HG03064 (cell line): Measurements from ENCODE around the gene SEPTIN8.

Experiments used
- ATAC-seq: cut with Tn5 transposase; IDR thresholded peaks from one replicate; pipeline ENCODE4 v1.9.1; 2021; ENCODE audit warnings: low read depth; ENCODE audit not compliant: unreplicated experiment

Gene SEPTIN8

GRCh38 chr5:132785365-132785764 lies 8.3 kb upstream of the SEPTIN8 start:
- ATAC-seq = no peak

GRCh38 chr5:132782101-132782500 lies 5.1 kb upstream of the SEPTIN8 start:
- ATAC-seq = no peak

GRCh38 chr5:132781029-132781428 lies 4.0 kb upstream of the SEPTIN8 start:
- ATAC-seq = no peak

GRCh38 chr5:132780577-132780976 lies 3.5 kb upstream of the SEPTIN8 start:
- ATAC-seq = no peak

GRCh38 chr5:132779961-132780360 lies 2.9 kb upstream of the SEPTIN8 start:
- ATAC-seq = no peak

- no peak for ATAC-seq
Measured at GRCh38 chr5:132778856-132779255, 1.8 kb upstream of the SEPTIN8 start.

- ATAC-seq = no peak
Measured at GRCh38 chr5:132778129-132778528, 1.1 kb upstream of the SEPTIN8 start.

- no peak for ATAC-seq
Measured at GRCh38 chr5:132776938-132777208, 166 bp downstream of the SEPTIN8 start.

GRCh38 chr5:132776131-132776937 lies 705 bp downstream of the SEPTIN8 start:
- peak; percentile 26 for ATAC-seq

GRCh38 chr5:132775476-132775961 lies 1.5 kb downstream of the SEPTIN8 start:
- ATAC-seq = no peak

- no peak for ATAC-seq
Measured at GRCh38 chr5:132774896-132775295, 2.1 kb downstream of the SEPTIN8 start.

- ATAC-seq = no peak
Measured at GRCh38 chr5:132774406-132774805, 2.6 kb downstream of the SEPTIN8 start.

GRCh38 chr5:132773601-132774355 lies 3.3 kb downstream of the SEPTIN8 start:
- ATAC-seq = no peak

GRCh38 chr5:132773114-132773513 lies 3.9 kb downstream of the SEPTIN8 start:
- ATAC-seq = no peak

- no peak for ATAC-seq
Measured at GRCh38 chr5:132772291-132773070, 4.6 kb downstream of the SEPTIN8 start.

- ATAC-seq = no peak
Measured at GRCh38 chr5:132771503-132771998, 5.5 kb downstream of the SEPTIN8 start.

GRCh38 chr5:132770476-132771159 lies 6.4 kb downstream of the SEPTIN8 start:
- ATAC-seq = no peak

- ATAC-seq = no peak
Measured at GRCh38 chr5:132768485-132768868, 8.6 kb downstream of the SEPTIN8 start.

GRCh38 chr5:132767150-132767549 lies 9.9 kb downstream of the SEPTIN8 start:
- no peak for ATAC-seq

- ATAC-seq = no peak
Measured at GRCh38 chr5:132766806-132767055, 10.3 kb downstream of the SEPTIN8 start.
